Smooth muscle cell (in vitro differentiated cells): ENCODE data around the gene FERMT1. TPM values are rescaled to one million over a fixed set of nuclear protein-coding genes. Genes with fewer than 3 reads are reported as not detected.
A peak's percentile ranks its signal among the peaks of the same experiment; 100 is the strongest.

Experiments
- DNase-seq: peaks from one replicate; lab custom pipeline; 2025; ENCODE audit not compliant: unreplicated experiment; lab: John Stamatoyannopoulos, UW
- H2AFZ ChIP-seq: fragments of 200-600 bp; sonication (generic); 2 replicates; pipeline ENCODE4 v1.6.0; 2016; ENCODE audit warnings: antibody characterized with exemption, low read depth, mild to moderate bottlenecking
- H3F3A ChIP-seq: fragments of 200-600 bp; sonication (generic); 2 replicates; pipeline ENCODE4 v1.6.0; 2017; ENCODE audit warnings: antibody characterized with exemption, low read depth
- H3K27ac ChIP-seq: fragments of 200-600 bp; sonication (generic); 2 replicates; pipeline ENCODE4 v1.5.1; 2016; ENCODE audit warnings: low read depth, mild to moderate bottlenecking
- H3K27me3 ChIP-seq: fragments of 200-600 bp; sonication (generic); 2 replicates; pipeline ENCODE4 v1.6.1; 2016; ENCODE audit warnings: low read depth, mild to moderate bottlenecking
- H3K36me3 ChIP-seq: fragments of 200-600 bp; sonication (generic); 2 replicates; pipeline ENCODE4 v1.5.1; 2016; ENCODE audit warnings: low read depth
- H3K4me1 ChIP-seq: fragments of 200-600 bp; sonication (generic); 2 replicates; pipeline ENCODE4 v1.5.1; 2016; ENCODE audit warnings: low read depth
- H3K4me2 ChIP-seq: fragments of 200-600 bp; sonication (generic); 2 replicates; pipeline ENCODE4 v1.6.0; 2016; ENCODE audit warnings: mild to moderate bottlenecking
- H3K4me3 ChIP-seq: fragments of 200-600 bp; sonication (generic); 2 replicates; pipeline ENCODE4 v1.5.1; 2016; ENCODE audit warnings: mild to moderate bottlenecking
- H3K79me2 ChIP-seq: fragments of 200-600 bp; sonication (generic); 2 replicates; pipeline ENCODE4 v1.6.0; 2016; ENCODE audit warnings: low read depth, mild to moderate bottlenecking
- H3K9ac ChIP-seq: fragments of 200-600 bp; sonication (generic); 2 replicates; pipeline ENCODE4 v1.6.0; 2016; ENCODE audit warnings: low read depth
- H3K9me3 ChIP-seq: fragments of 200-600 bp; sonication (generic); replicated peaks from 2 replicates; pipeline ENCODE4 v1.5.1; 2016; ENCODE audit warnings: low read depth
- H4K20me1 ChIP-seq: fragments of 200-600 bp; sonication (generic); 2 replicates; pipeline ENCODE4 v1.6.0; 2016; ENCODE audit warnings: low read depth
- WGBS: methylation state at CpG from one replicate; pipeline ENCODE4 v1.1.7; 2016; ENCODE audit warnings: low lambda C conversion rate; 5-methylcytosine and 5-hydroxymethylcytosine counted together
- polyA plus RNA-seq: library from polyadenylated mRNA; unstranded; fragments of >200 nt; fragmentation: Nextera tagmentation; extraction: Ambion mirVana; gene quantifications from 2 replicates; pipeline ENCODE4 v1.2.1, GENCODE V29; 2016
- total RNA-seq: library from RNA; depleted of rRNA; stranded (reverse); fragments of >200 nt; gene quantifications from 2 replicates; pipeline ENCODE4 v1.2.3, GENCODE V29; 2014
- TF ChIP-seq, protein P1 (sequence below): fragments of 200-600 bp; sonication (generic); IDR thresholded peaks from 2 replicates; pipeline ENCODE4 v1.5.1; 2017; ENCODE audit warnings: borderline replicate concordance, mild to moderate bottlenecking, antibody characterized with exemption; ENCODE audit not compliant: insufficient read depth, poor library complexity, severe bottlenecking

The FERMT1 gene
- total and polyA plus RNA-seq, 2 experiments from 2014 or later: 0.79 to 13.8 TPM

GRCh38 chr20:6057691-6058090 lies 65.1 kb downstream of the FERMT1 start:
- Histone ChIP-seq H4K20me1 (no peaks in the 10 kb centered on the region), H3K79me2 (no peaks in the 10 kb centered on the region), H3K36me3 (no peaks in the 10 kb centered on the region), H3K27ac (no peak overlapping the region), H3K4me1 (peaks cover 10% of the 10 kb centered on the region), H3K9ac (no peak overlapping the region), H2AFZ (no peak overlapping the region), H3K9me3 (no peaks in the 10 kb centered on the region), H3K4me2 (no peak overlapping the region), H3K27me3 (no peaks in the 10 kb centered on the region), H3F3A (peaks cover 7% of the 10 kb centered on the region), H3K4me3 (no peak overlapping the region)
- no peak for DNase-seq
- 96% methylated on average over 2 of the region's 2 CpGs for WGBS
- TF ChIP-seq, protein P1, sequence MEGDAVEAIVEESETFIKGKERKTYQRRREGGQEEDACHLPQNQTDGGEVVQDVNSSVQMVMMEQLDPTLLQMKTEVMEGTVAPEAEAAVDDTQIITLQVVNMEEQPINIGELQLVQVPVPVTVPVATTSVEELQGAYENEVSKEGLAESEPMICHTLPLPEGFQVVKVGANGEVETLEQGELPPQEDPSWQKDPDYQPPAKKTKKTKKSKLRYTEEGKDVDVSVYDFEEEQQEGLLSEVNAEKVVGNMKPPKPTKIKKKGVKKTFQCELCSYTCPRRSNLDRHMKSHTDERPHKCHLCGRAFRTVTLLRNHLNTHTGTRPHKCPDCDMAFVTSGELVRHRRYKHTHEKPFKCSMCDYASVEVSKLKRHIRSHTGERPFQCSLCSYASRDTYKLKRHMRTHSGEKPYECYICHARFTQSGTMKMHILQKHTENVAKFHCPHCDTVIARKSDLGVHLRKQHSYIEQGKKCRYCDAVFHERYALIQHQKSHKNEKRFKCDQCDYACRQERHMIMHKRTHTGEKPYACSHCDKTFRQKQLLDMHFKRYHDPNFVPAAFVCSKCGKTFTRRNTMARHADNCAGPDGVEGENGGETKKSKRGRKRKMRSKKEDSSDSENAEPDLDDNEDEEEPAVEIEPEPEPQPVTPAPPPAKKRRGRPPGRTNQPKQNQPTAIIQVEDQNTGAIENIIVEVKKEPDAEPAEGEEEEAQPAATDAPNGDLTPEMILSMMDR: no peak

DNA sequence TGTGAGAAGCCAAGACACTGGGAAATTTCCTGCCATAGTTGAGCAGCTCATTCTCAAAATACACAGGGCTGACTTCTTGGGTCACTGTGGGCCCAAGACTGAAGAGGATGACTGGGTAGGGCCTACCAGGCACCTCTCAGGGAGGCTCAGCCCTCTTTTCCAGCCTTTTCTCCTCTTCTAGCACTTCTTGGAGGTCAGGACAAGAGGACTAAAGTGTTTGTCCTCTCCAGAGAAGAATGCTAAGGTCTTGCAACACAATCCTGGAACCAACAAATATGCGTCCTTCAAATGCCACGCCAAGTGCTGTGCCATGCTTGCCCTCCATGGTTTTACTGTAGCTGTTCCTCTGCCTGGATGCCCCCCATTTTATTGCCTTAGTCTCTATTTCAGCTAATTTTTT lies 65.7 kb downstream of the FERMT1 start:
- no peak overlapping the region for H3K27ac ChIP-seq
- H2AFZ ChIP-seq: no peak overlapping the region
- peaks cover 7% of the 10 kb centered on the region for H3F3A ChIP-seq
- H3K4me2 ChIP-seq: no peak overlapping the region
- H4K20me1 ChIP-seq: no peaks in the 10 kb centered on the region
- no peak overlapping the region for H3K9ac ChIP-seq
- DNase-seq: no peak
- no peaks in the 10 kb centered on the region for H3K36me3 ChIP-seq
- TF ChIP-seq, protein P1: no peak
- H3K4me3 ChIP-seq: no peak overlapping the region
- H3K4me1 ChIP-seq: peaks cover 16% of the 10 kb centered on the region
- no peaks in the 10 kb centered on the region for H3K9me3 ChIP-seq
- WGBS: 98% methylated on average over 2 of the region's 2 CpGs
- H3K27me3 ChIP-seq: no peaks in the 10 kb centered on the region
- H3K79me2 ChIP-seq: peaks cover under 1% of the 10 kb centered on the region

- Histone ChIP-seq H3K4me2 (peak overlapping the region; percentile 96), H3K9ac (peak overlapping the region; percentile 67), H3K36me3 (no peaks in the 10 kb centered on the region), H2AFZ (no peak overlapping the region), H3K4me1 (peaks cover 21% of the 10 kb centered on the region), H3K9me3 (no peaks in the 10 kb centered on the region), H3F3A (peaks cover 7% of the 10 kb centered on the region), H3K4me3 (no peak overlapping the region), H3K27ac (peak overlapping the region; percentile 92), H4K20me1 (no peaks in the 10 kb centered on the region), H3K27me3 (no peaks in the 10 kb centered on the region), H3K79me2 (peaks cover 5% of the 10 kb centered on the region)
- DNase-seq: no peak
- WGBS: 76% methylated on average over 9 of the region's 9 CpGs
- TF ChIP-seq, protein P1: peak; percentile 5
Observed at GRCh38 chr20:6055981-6056569, 66.8 kb downstream of the FERMT1 start.
